ENCODE measurements around the gene EHMT1. TPM values are rescaled to one million over a fixed set of nuclear protein-coding genes. Genes with fewer than 3 reads are reported as not detected.

EHMT1 gene
- polyA plus RNA-seq, 2 of the 4 experiments (the other 2 are of a cell fraction): 41.3 to 48.0 TPM

- Histone ChIP-seq H3K4me2 (no peak overlapping the region), H3K27ac (no peak overlapping the region), H3K9me3 (no peaks in the 10 kb centered on the region), H3K4me3 (no peak overlapping the region), H3K4me1 (no peaks in the 10 kb centered on the region)
- TF ChIP-seq HOXB13 (CRISPR knock-in tag; IDR thresholded peaks at IDR 0.05; ENCODE audit: low read depth): no peak
- TF ChIP-seq, protein P1, sequence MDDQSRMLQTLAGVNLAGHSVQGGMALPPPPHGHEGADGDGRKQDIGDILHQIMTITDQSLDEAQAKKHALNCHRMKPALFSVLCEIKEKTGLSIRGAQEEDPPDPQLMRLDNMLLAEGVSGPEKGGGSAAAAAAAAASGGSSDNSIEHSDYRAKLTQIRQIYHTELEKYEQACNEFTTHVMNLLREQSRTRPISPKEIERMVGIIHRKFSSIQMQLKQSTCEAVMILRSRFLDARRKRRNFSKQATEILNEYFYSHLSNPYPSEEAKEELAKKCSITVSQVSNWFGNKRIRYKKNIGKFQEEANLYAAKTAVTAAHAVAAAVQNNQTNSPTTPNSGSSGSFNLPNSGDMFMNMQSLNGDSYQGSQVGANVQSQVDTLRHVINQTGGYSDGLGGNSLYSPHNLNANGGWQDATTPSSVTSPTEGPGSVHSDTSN (IDR thresholded peaks at IDR 0.05): no peak
- TF ChIP-seq ZNF302 (CRISPR knock-in tag; IDR thresholded peaks at IDR 0.05): no peak
- no peak for TF ChIP-seq JUNB (IDR thresholded peaks at IDR 0.05)
- TF ChIP-seq, protein P2, sequence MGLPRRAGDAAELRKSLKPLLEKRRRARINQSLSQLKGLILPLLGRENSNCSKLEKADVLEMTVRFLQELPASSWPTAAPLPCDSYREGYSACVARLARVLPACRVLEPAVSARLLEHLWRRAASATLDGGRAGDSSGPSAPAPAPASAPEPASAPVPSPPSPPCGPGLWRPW (IDR thresholded peaks at IDR 0.05): no peak
- no peak for TF ChIP-seq ELK1 (IDR thresholded peaks at IDR 0.05; ENCODE audit: low read depth, low read length)
- TF ChIP-seq MYC (IDR thresholded peaks at IDR 0.05; ENCODE audit: borderline replicate concordance, low read length): no peak
- no peak for TF ChIP-seq RCOR1 (IDR thresholded peaks at IDR 0.05; ENCODE audit: low read depth, low read length)
- TF ChIP-seq HOXB5 (CRISPR knock-in tag; IDR thresholded peaks at IDR 0.05): no peak
- no peak for TF ChIP-seq HEYL (CRISPR knock-in tag; IDR thresholded peaks at IDR 0.05)
- no peak for TF ChIP-seq RNF2 (IDR thresholded peaks at IDR 0.05; ENCODE audit: borderline replicate concordance, low read depth)
- no peak for TF ChIP-seq EHF (CRISPR knock-in tag; IDR thresholded peaks at IDR 0.05)
- TF ChIP-seq, protein P3, sequence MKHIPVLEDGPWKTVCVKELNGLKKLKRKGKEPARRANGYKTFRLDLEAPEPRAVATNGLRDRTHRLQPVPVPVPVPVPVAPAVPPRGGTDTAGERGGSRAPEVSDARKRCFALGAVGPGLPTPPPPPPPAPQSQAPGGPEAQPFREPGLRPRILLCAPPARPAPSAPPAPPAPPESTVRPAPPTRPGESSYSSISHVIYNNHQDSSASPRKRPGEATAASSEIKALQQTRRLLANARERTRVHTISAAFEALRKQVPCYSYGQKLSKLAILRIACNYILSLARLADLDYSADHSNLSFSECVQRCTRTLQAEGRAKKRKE (CRISPR knock-in tag; IDR thresholded peaks at IDR 0.05; ENCODE audit: low read depth): no peak
- TF ChIP-seq, protein P4, sequence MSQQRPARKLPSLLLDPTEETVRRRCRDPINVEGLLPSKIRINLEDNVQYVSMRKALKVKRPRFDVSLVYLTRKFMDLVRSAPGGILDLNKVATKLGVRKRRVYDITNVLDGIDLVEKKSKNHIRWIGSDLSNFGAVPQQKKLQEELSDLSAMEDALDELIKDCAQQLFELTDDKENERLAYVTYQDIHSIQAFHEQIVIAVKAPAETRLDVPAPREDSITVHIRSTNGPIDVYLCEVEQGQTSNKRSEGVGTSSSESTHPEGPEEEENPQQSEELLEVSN (IDR thresholded peaks at IDR 0.05; ENCODE audit: borderline replicate concordance, low read depth): no peak
- ChIA-PET POLR2A (no interaction called here), CTCF (interaction anchor here (0.6 to 1.6 kb wide), 2 partner anchors 21 to 253 kb away, joined by 3 read pairs; no protein-coding TSS in a partner anchor)
- 66% methylated on average over 9 of the region's 9 CpGs for WGBS (ENCODE audit: missing lambda C conversion rate)
- DNase-seq (ENCODE audit: low read depth in 1 of 2, low spot score in 1 of 2) (no peak), FAIRE-seq (no peak), ATAC-seq (no peak)
Observed at GRCh38 chr9:137795156-137795666, 176.4 kb downstream of the EHMT1 start.

- Histone ChIP-seq H3K9me3 (no peaks in the 10 kb centered on the region), H3K4me3 (no peak overlapping the region), H3K4me1 (no peaks in the 10 kb centered on the region), H3K27ac (no peak overlapping the region), H3K4me2 (no peak overlapping the region)
- POLR2A ChIA-PET: no interaction called here
- no peak for ATAC-seq
- TF ChIP-seq, protein P2 (IDR thresholded peaks at IDR 0.05): no peak
- TF ChIP-seq, protein P5, sequence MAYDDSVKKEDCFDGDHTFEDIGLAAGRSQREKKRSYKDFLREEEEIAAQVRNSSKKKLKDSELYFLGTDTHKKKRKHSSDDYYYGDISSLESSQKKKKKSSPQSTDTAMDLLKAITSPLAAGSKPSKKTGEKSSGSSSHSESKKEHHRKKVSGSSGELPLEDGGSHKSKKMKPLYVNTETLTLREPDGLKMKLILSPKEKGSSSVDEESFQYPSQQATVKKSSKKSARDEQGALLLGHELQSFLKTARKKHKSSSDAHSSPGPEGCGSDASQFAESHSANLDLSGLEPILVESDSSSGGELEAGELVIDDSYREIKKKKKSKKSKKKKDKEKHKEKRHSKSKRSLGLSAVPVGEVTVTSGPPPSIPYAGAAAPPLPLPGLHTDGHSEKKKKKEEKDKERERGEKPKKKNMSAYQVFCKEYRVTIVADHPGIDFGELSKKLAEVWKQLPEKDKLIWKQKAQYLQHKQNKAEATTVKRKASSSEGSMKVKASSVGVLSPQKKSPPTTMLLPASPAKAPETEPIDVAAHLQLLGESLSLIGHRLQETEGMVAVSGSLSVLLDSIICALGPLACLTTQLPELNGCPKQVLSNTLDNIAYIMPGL (CRISPR knock-in tag; IDR thresholded peaks at IDR 0.05; ENCODE audit: borderline replicate concordance): no peak
- TF ChIP-seq GATA3 (IDR thresholded peaks at IDR 0.05; ENCODE audit: borderline replicate concordance) (no peak), MYC (IDR thresholded peaks at IDR 0.05; ENCODE audit: borderline replicate concordance, low read length) (no peak), ZNF302 (CRISPR knock-in tag; IDR thresholded peaks at IDR 0.05) (no peak), EHMT2 (IDR thresholded peaks at IDR 0.05; ENCODE audit: low read depth) (no peak), TP53 (CRISPR knock-in tag; IDR thresholded peaks at IDR 0.05) (no peak), FOSB (CRISPR knock-in tag; IDR thresholded peaks at IDR 0.05) (no peak), ESRRA (IDR thresholded peaks at IDR 0.05; ENCODE audit: borderline replicate concordance, low read length) (no peak), BHLHE40 (IDR thresholded peaks at IDR 0.05; ENCODE audit: low read depth, low read length) (no peak), EP300 (IDR thresholded peaks at IDR 0.05) (no peak), CHD4 (IDR thresholded peaks at IDR 0.05; ENCODE audit: borderline replicate concordance) (no peak), SREBF2 (IDR thresholded peaks at IDR 0.05) (no peak)
- DNase-seq (ENCODE audit: low read depth in 1 of 2, low spot score in 1 of 2): no peak
- 93% methylated on average over 19 of the region's 19 CpGs for WGBS (ENCODE audit: missing lambda C conversion rate)
- FAIRE-seq: no peak
- CTCF ChIA-PET: no interaction called here
Observed at GRCh38 chr9:137797206-137798120, 178.7 kb downstream of the EHMT1 start.

Data from A549 (cell line).